SU-DHL-6 (cell line): ENCODE measurements around the gene B3GNT3.

Source experiments
- H2AFZ ChIP-seq: fragments of 200-600 bp; sonication (generic); 2 replicates; pipeline ENCODE4 v1.6.1; 2014; ENCODE audit warnings: low read depth, mild to moderate bottlenecking, moderate library complexity, mixed read lengths, antibody characterized with exemption, low read length; ENCODE audit not compliant: severe bottlenecking
- H3F3A ChIP-seq: fragments of 200-600 bp; shearing (Covaris generic); 2 replicates; pipeline ENCODE4 v1.6.0; 2016; ENCODE audit warnings: antibody characterized with exemption, mild to moderate bottlenecking; ENCODE audit not compliant: insufficient read depth
- H3K27ac ChIP-seq: fragments of 200-600 bp; sonication (generic); 2 replicates; pipeline ENCODE4 v1.5.1; 2016; ENCODE audit warnings: low read depth, mild to moderate bottlenecking, low read length, moderate library complexity, mixed read lengths
- H3K27me3 ChIP-seq: fragments of 200-600 bp; sonication (generic), shearing (Covaris generic); 2 replicates; pipeline ENCODE4 v1.6.0; 2014; ENCODE audit warnings: mild to moderate bottlenecking, low read length
- H3K36me3 ChIP-seq: fragments of 200-600 bp; sonication (generic); 2 replicates; pipeline ENCODE4 v1.6.1; 2014; ENCODE audit warnings: mild to moderate bottlenecking, low read length, mixed read lengths
- H3K4me2 ChIP-seq: fragments of 300-600, 200-600 bp; shearing (Covaris generic), sonication (generic); 2 replicates; pipeline ENCODE4 v1.6.0; 2014; ENCODE audit warnings: low read length, low read depth, mild to moderate bottlenecking; ENCODE audit not compliant: poor library complexity, severe bottlenecking
- H3K4me3 ChIP-seq: fragments of 200-600 bp; sonication (generic); 2 replicates; pipeline ENCODE4 v1.5.1; 2014; ENCODE audit warnings: antibody characterized with exemption, low read length, mild to moderate bottlenecking, mixed read lengths; ENCODE audit not compliant: insufficient read depth, poor library complexity, severe bottlenecking
- H3K79me2 ChIP-seq: fragments of 200-600 bp; sonication (generic); 2 replicates; pipeline ENCODE4 v1.6.1; 2014; ENCODE audit warnings: mild to moderate bottlenecking, low read length, moderate library complexity; ENCODE audit not compliant: insufficient read depth
- H3K9ac ChIP-seq: fragments of 200-600 bp; sonication (generic); 2 replicates; pipeline ENCODE4 v1.7.0; 2014; ENCODE audit warnings: mild to moderate bottlenecking, low read length
- H3K9me2 ChIP-seq: fragments of 200-600 bp; sonication (generic); replicated peaks from 2 replicates; pipeline ENCODE4 v1.6.1; 2014; ENCODE audit warnings: low read length; ENCODE audit not compliant: insufficient read depth
- H3K9me3 ChIP-seq: fragments of 200-600 bp; sonication (generic); 2 replicates; pipeline ENCODE4 v1.6.1; 2014; ENCODE audit warnings: low read length, mixed read lengths; ENCODE audit not compliant: insufficient read depth
- H4K20me1 ChIP-seq: fragments of 200-600 bp; sonication (generic); 2 replicates; pipeline ENCODE4 v1.6.1; 2014; ENCODE audit warnings: low read depth, mild to moderate bottlenecking, antibody characterized with exemption, low read length, moderate library complexity, mixed read lengths
- EZH2phosphoT487 ChIP-seq: fragments of 200-600 bp; sonication (generic), shearing (Covaris generic); conservative IDR thresholded peaks from 2 replicates; pipeline ENCODE4 v1.6.1; 2018; ENCODE audit warnings: mild to moderate bottlenecking, antibody characterized with exemption, low read length, moderate library complexity, mixed read lengths
- TF ChIP-seq, protein P1 (sequence below): fragments of 200-600 bp; sonication (generic); IDR thresholded peaks from one replicate; pipeline ENCODE4 v1.5.1; 2017; ENCODE audit warnings: antibody characterized with exemption, mild to moderate bottlenecking, low read length, moderate library complexity; ENCODE audit not compliant: insufficient read depth, poor library complexity, severe bottlenecking

B3GNT3 gene

DNA sequence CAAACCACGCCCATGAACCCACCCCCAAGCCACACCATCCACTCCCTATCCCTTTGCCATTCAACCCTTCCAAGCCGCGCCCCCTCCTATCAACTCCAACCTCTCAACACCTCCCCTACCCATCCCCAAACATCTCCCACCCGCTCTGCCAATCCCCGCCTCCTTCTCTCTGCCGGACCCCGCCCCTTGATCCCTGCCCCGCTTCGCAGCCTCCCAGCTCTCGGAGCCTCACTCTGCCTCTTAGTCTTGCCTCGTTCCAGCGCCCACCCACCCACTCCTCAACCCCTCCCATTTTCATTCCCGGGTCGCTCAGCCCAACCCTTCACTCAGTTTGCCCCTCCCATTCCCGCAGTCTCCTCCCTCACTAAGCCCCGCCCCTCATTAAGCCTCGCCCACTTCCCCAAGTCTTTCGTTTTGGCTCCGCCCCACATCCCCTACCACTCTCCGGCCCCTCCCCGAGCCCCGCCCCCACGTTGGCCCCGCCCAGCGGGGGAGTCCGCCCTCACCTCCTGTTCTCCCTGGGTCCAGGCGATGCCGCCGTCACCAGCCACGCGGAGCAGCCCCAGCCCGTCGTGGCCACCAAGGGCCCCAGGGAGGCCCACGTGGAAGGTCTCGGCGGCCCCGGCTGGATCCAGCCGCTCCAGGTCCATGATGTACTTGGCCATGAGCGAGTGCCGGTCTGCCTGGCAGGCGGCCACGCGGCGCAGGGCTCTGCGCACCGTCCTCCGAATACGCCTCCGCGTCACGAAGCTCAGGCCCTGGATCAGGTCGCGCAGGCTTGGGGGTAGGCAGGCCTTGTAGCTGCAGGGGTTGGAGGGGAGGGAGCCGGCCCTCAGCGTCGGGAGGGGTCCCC is 47.1 kb downstream of the B3GNT3 start:
- no peaks in the 10 kb centered on the region for H4K20me1 ChIP-seq
- H3K79me2 ChIP-seq = no peaks in the 10 kb centered on the region
- no peak overlapping the region for H2AFZ ChIP-seq
- no peaks in the 10 kb centered on the region for H3F3A ChIP-seq
- no peaks in the 10 kb centered on the region for H3K9me3 ChIP-seq
- H3K9me2 ChIP-seq = no peaks in the 10 kb centered on the region
- H3K9ac ChIP-seq = no peak overlapping the region
- no peaks in the 10 kb centered on the region for H3K27me3 ChIP-seq
- no peaks in the 10 kb centered on the region for H3K36me3 ChIP-seq
- no peak for TF ChIP-seq EZH2phosphoT487
- TF ChIP-seq, protein P1, sequence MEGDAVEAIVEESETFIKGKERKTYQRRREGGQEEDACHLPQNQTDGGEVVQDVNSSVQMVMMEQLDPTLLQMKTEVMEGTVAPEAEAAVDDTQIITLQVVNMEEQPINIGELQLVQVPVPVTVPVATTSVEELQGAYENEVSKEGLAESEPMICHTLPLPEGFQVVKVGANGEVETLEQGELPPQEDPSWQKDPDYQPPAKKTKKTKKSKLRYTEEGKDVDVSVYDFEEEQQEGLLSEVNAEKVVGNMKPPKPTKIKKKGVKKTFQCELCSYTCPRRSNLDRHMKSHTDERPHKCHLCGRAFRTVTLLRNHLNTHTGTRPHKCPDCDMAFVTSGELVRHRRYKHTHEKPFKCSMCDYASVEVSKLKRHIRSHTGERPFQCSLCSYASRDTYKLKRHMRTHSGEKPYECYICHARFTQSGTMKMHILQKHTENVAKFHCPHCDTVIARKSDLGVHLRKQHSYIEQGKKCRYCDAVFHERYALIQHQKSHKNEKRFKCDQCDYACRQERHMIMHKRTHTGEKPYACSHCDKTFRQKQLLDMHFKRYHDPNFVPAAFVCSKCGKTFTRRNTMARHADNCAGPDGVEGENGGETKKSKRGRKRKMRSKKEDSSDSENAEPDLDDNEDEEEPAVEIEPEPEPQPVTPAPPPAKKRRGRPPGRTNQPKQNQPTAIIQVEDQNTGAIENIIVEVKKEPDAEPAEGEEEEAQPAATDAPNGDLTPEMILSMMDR = no peak
- no peak overlapping the region for H3K4me3 ChIP-seq
- H3K27ac ChIP-seq = no peak overlapping the region
- no peak overlapping the region for H3K4me2 ChIP-seq

DNA sequence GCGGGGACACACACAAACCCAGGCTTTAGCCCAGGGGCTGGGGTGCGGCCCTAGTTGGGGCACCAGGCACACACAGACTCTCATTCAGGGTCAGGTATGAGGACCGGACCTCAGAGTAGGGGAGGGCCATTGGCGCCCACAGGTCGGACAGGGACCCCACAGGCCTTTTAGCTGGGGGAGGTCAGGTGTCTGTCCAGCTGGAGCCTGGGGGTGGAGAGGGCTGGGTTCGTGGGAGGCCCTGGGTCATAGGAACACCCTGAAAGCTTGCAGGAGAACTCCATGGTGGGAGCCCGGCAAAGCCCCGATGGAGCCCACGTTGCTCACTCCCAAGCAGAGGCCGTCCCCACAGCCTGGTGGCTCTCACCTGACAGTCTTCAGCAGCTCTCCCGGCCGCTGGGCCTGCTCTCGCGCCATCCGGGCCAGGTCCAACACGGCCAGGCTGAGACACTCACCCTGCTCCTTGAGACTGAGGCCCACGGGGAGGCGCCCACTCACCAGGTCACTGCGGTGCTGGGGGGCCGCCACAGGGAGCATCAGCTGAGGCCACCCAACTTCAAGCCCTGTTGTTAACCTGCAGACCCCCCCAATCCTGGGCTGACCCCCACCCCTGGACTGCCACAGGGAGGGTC is 47.8 kb downstream of the B3GNT3 start:
- Histone ChIP-seq H3K4me2 (no peak overlapping the region), H3K27me3 (no peaks in the 10 kb centered on the region), H3K27ac (no peak overlapping the region), H3K9ac (no peak overlapping the region), H3F3A (no peaks in the 10 kb centered on the region), H3K79me2 (no peaks in the 10 kb centered on the region), H3K9me2 (no peaks in the 10 kb centered on the region), H3K9me3 (no peaks in the 10 kb centered on the region), H3K36me3 (no peaks in the 10 kb centered on the region), H2AFZ (no peak overlapping the region), H4K20me1 (no peaks in the 10 kb centered on the region), H3K4me3 (no peak overlapping the region)
- TF ChIP-seq, protein P1 = no peak

DNA sequence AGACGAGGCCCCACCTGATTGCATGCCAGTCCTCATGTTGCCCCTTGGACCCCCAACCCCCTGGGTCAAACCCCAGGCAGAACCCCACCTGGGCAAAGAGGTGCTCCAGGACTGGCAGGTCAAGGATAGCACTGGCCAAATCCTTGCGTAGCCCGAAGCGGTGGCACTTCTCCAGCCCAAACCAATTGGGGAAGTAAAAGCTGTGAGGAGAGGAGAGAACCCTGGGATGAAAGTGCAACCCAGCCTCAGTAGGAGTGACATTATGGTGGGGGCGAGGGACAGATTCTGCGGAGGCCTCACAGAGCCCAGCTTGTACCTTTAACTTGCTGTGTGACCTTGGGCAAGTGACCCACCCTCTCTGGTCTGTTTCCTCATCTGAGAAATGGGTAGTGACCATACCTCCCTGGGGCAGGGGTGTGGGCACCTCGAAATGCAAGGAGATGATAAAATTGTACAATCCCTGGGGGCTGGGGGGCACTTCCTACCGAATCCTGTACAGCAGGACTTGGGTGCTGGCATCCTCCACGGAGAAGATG is 48.4 kb downstream of the B3GNT3 start:
- no peak overlapping the region for H3K9ac ChIP-seq
- no peaks in the 10 kb centered on the region for H3K9me3 ChIP-seq
- no peak for TF ChIP-seq EZH2phosphoT487
- TF ChIP-seq, protein P1 = no peak
- no peak overlapping the region for H3K27ac ChIP-seq
- no peaks in the 10 kb centered on the region for H3F3A ChIP-seq
- no peaks in the 10 kb centered on the region for H3K36me3 ChIP-seq
- no peaks in the 10 kb centered on the region for H3K9me2 ChIP-seq
- H3K27me3 ChIP-seq = no peaks in the 10 kb centered on the region
- H3K4me3 ChIP-seq = no peak overlapping the region
- no peaks in the 10 kb centered on the region for H4K20me1 ChIP-seq
- H3K79me2 ChIP-seq = no peaks in the 10 kb centered on the region
- no peak overlapping the region for H3K4me2 ChIP-seq
- H2AFZ ChIP-seq = no peak overlapping the region
